K562 (cell line): ENCODE data around the gene UBE2I. TPM values are rescaled to one million over a fixed set of nuclear protein-coding genes. Genes with fewer than 3 reads are reported as not detected.

Source experiments
- C11orf30 ChIP-seq: fragments of 450-650 bp; IDR thresholded peaks from 2 replicates; pipeline ENCODE4 v1.6.1; 2016; ENCODE audit warnings: low read depth, mild to moderate bottlenecking
- CBX8 ChIP-seq: fragments of 200-600 bp; sonication (generic); IDR thresholded peaks from 2 replicates; pipeline ENCODE4 v1.6.1; 2012; ENCODE audit warnings: borderline replicate concordance, mixed run types, low read depth, mild to moderate bottlenecking, moderate library complexity, mixed read lengths, low read length, control low read depth, inconsistent platforms; ENCODE audit not compliant: poor library complexity, severe bottlenecking; ENCODE audit errors: extremely low read depth
- CEBPG ChIP-seq, 3 experiments: fragments of 200-800 bp in 1 of 3; sonication (Bioruptor generic) in 1 of 3; sonication (generic) in 1 of 3; formaldehyde crosslinking in 1 of 3; IDR thresholded peaks in 2 of 3; conservative IDR thresholded peaks in 1 of 3; 2 replicates each; pipeline versions ENCODE4 v1.6.1 to v1.8.0; 2016 to 2022; ENCODE audit warnings: missing compliant biosample characterization in 2 of 3, missing genetic modification characterization in 2 of 3, mild to moderate bottlenecking in 1 of 3, missing genetic modification reagents in 1 of 3
- FOXK2 ChIP-seq, 2 experiments: fragments of 450-650 bp; IDR thresholded peaks in 1 of 2; conservative IDR thresholded peaks in 1 of 2; 2 replicates each; pipeline ENCODE4 v1.6.1; 2016; ENCODE audit warnings: low read depth in 2 of 2, mild to moderate bottlenecking in 1 of 2
- ILF3 ChIP-seq: fragments of 450-650 bp; IDR thresholded peaks from 2 replicates; pipeline ENCODE4 v1.6.1; 2018; ENCODE audit warnings: antibody characterized with exemption, mild to moderate bottlenecking, moderate library complexity, borderline replicate concordance
- PTRF ChIP-seq: fragments of 450-650 bp; IDR thresholded peaks from 2 replicates; pipeline ENCODE4 v1.6.1; 2016; ENCODE audit warnings: mild to moderate bottlenecking, missing genetic modification characterization, missing compliant biosample characterization
- RBM15 ChIP-seq: fragments of 200-400 bp; formaldehyde crosslinking; IDR thresholded peaks from 2 replicates; pipeline ENCODE4 v1.6.1; 2018; ENCODE audit warnings: mild to moderate bottlenecking, low read length, moderate library complexity; ENCODE audit not compliant: insufficient read depth
- SMARCB1 ChIP-seq: IDR thresholded peaks from 2 replicates; pipeline ENCODE4 v1.6.1; 2011; ENCODE audit warnings: improper control_type of control experiment, low read depth; ENCODE audit not compliant: insufficient read length
- ZNF217 ChIP-seq: sonication (generic); formaldehyde crosslinking; IDR thresholded peaks from 2 replicates; pipeline ENCODE4 v1.8.0; 2022; ENCODE audit warnings: mild to moderate bottlenecking, missing genetic modification reagents
- polyA plus RNA-seq, 8 experiments: library from polyadenylated mRNA; depleted of rRNA in 4 of 8; stranded (reverse) in 5 of 8; unstranded in 3 of 8; fragments of >200 nt; fragmentation: Nextera tagmentation in 2 of 8; fragmentation: Illumina TruSeq in 1 of 8; extraction: Ambion mirVana in 2 of 8; extraction: Trizol in 1 of 8; gene quantifications; 2 replicates each; pipeline versions ENCODE4 v1.2.1 to v1.2.3, GENCODE V29; 2011 to 2014; ENCODE audit warnings: inconsistent platforms in 1 of 8, missing spikeins in 1 of 8
- total RNA-seq, 7 experiments: library from RNA; depleted of rRNA in 6 of 7; stranded (reverse); fragments of >200 nt in 6 of 7; fragmentation: Illumina TruSeq in 2 of 7; extraction: Trizol in 2 of 7; gene quantifications; 2 replicates each; pipeline versions ENCODE4 v1.2.1 to v1.2.3, GENCODE V29; 2011 to 2021; ENCODE audit warnings: low replicate concordance in 1 of 7
- TF ChIP-seq, protein P1 (sequence below): fragments of 450-650 bp; IDR thresholded peaks from 2 replicates; pipeline ENCODE4 v1.6.1; 2016; ENCODE audit warnings: low read depth, mild to moderate bottlenecking, moderate library complexity
- TF ChIP-seq, protein P2 (sequence below), 2 experiments: fragments of 200-800 bp in 1 of 2; sonication (Bioruptor generic) in 1 of 2; sonication (generic) in 1 of 2; formaldehyde crosslinking in 1 of 2; IDR thresholded peaks in 1 of 2; conservative IDR thresholded peaks in 1 of 2; 2 replicates each; pipeline versions ENCODE4 v1.5.0 to v1.6.1; 2016 to 2020; ENCODE audit warnings: missing compliant biosample characterization in 1 of 2, missing genetic modification characterization in 1 of 2, missing genetic modification reagents in 1 of 2
- TF ChIP-seq, protein P3 (sequence below), 2 experiments: fragments of 450-650 bp in 1 of 2; sonication (generic) in 1 of 2; formaldehyde crosslinking in 1 of 2; IDR thresholded peaks in 1 of 2; conservative IDR thresholded peaks in 1 of 2; 2 replicates each; pipeline versions ENCODE4 v1.6.1 to v1.8.1; 2016 to 2023; ENCODE audit warnings: mild to moderate bottlenecking in 2 of 2, moderate library complexity in 2 of 2, inconsistent platforms in 1 of 2, missing genetic modification reagents in 1 of 2
- TF ChIP-seq, protein P4 (sequence below): fragments of 150-350 bp; IDR thresholded peaks from 2 replicates; pipeline ENCODE4 v1.6.1; 2014; ENCODE audit warnings: low read depth, mild to moderate bottlenecking, low read length, borderline replicate concordance
- TF ChIP-seq, protein P5 (sequence below): sonication (generic); formaldehyde crosslinking; IDR thresholded peaks from 2 replicates; pipeline ENCODE4 v1.9.0; 2022; ENCODE audit warnings: mild to moderate bottlenecking, missing genetic modification reagents

The UBE2I gene
- total and polyA plus RNA-seq, 9 of the 15 experiments (the other 6 are each of a cell fraction or from before 2014, with no cell fraction given) = 36.6 to 254 (median 104) TPM

DNA sequence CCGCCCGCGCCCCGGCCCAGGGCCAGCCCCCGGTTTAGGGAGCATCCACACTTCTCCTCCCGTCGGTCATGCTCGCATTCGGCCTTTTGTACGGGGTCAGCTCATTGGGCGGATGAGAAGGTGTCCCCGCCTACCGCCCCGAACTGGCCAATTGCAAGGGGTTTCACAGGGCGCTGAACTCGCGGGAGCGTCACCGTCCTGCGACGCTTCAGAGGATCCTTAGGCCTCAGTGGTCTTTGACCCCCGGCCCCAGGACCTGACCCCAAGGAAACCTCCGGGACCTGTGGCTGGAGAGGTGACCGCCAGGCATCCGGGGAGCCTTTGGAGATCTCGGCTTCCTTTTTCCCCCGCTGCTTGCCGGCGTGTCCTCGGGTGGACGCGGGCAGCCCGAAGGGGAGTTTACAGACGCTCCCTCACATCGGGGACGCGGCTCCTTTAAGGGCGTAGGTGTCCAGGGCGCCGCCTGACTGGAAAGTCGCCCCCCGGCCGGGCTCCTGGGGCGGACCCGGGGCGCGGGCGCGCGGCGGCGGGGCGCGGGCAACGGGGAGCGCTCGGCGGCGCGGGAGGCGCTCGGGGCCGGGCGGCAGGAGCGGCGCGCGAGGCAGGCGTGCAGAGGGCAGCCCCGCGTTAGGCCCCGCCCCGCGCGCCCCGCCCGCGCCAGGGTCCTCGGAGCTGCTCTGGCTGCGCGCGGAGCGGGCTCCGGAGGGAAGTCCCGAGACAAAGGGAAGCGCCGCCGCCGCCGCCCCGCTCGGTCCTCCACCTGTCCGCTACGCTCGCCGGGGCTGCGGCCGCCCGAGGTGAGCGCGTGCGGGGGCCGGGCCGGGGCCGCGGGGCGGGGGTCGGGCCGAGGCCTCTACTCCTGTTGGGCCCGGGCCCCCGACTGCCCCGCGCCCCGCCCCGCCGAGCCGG lies at the start of gene UBE2I (continued):
- TF ChIP-seq C11orf30 = peak; percentile 84
- TF ChIP-seq, protein P1, sequence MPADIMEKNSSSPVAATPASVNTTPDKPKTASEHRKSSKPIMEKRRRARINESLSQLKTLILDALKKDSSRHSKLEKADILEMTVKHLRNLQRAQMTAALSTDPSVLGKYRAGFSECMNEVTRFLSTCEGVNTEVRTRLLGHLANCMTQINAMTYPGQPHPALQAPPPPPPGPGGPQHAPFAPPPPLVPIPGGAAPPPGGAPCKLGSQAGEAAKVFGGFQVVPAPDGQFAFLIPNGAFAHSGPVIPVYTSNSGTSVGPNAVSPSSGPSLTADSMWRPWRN = peak; percentile 64
- TF ChIP-seq PTRF (tag) = no peak
- TF ChIP-seq CBX8 = no peak
- TF ChIP-seq, protein P2, sequence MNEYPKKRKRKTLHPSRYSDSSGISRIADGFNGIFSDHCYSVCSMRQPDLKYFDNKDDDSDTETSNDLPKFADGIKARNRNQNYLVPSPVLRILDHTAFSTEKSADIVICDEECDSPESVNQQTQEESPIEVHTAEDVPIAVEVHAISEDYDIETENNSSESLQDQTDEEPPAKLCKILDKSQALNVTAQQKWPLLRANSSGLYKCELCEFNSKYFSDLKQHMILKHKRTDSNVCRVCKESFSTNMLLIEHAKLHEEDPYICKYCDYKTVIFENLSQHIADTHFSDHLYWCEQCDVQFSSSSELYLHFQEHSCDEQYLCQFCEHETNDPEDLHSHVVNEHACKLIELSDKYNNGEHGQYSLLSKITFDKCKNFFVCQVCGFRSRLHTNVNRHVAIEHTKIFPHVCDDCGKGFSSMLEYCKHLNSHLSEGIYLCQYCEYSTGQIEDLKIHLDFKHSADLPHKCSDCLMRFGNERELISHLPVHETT (CRISPR knock-in tag; conservative IDR thresholded peaks at IDR 0.05 in 1 of 2, IDR thresholded peaks at IDR 0.05 in 1 of 2) = peak in 1 of 2 experiments; percentile 92; a peak in 2 of 4 replicates
- TF ChIP-seq SMARCB1 = no peak
- TF ChIP-seq, protein P3, sequence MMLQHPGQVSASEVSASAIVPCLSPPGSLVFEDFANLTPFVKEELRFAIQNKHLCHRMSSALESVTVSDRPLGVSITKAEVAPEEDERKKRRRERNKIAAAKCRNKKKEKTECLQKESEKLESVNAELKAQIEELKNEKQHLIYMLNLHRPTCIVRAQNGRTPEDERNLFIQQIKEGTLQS (IDR thresholded peaks at IDR 0.05) = peak; percentile 89
- TF ChIP-seq, protein P3 (CRISPR knock-in tag; conservative IDR thresholded peaks at IDR 0.05) = no peak
- TF ChIP-seq, protein P4, sequence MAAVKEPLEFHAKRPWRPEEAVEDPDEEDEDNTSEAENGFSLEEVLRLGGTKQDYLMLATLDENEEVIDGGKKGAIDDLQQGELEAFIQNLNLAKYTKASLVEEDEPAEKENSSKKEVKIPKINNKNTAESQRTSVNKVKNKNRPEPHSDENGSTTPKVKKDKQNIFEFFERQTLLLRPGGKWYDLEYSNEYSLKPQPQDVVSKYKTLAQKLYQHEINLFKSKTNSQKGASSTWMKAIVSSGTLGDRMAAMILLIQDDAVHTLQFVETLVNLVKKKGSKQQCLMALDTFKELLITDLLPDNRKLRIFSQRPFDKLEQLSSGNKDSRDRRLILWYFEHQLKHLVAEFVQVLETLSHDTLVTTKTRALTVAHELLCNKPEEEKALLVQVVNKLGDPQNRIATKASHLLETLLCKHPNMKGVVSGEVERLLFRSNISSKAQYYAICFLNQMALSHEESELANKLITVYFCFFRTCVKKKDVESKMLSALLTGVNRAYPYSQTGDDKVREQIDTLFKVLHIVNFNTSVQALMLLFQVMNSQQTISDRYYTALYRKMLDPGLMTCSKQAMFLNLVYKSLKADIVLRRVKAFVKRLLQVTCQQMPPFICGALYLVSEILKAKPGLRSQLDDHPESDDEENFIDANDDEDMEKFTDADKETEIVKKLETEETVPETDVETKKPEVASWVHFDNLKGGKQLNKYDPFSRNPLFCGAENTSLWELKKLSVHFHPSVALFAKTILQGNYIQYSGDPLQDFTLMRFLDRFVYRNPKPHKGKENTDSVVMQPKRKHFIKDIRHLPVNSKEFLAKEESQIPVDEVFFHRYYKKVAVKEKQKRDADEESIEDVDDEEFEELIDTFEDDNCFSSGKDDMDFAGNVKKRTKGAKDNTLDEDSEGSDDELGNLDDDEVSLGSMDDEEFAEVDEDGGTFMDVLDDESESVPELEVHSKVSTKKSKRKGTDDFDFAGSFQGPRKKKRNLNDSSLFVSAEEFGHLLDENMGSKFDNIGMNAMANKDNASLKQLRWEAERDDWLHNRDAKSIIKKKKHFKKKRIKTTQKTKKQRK = no peak
- no peak; the same call in 1 of the 2 replicates for TF ChIP-seq CEBPG (CRISPR knock-in tag; IDR thresholded peaks at IDR 0.05)
- no peak for TF ChIP-seq CEBPG (tag; conservative IDR thresholded peaks at IDR 0.05 in 1 of 2, IDR thresholded peaks at IDR 0.05 in 1 of 2)
- no peak for TF ChIP-seq ZNF217 (CRISPR knock-in tag)
- TF ChIP-seq, protein P5, sequence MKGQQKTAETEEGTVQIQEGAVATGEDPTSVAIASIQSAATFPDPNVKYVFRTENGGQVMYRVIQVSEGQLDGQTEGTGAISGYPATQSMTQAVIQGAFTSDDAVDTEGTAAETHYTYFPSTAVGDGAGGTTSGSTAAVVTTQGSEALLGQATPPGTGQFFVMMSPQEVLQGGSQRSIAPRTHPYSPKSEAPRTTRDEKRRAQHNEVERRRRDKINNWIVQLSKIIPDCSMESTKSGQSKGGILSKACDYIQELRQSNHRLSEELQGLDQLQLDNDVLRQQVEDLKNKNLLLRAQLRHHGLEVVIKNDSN (CRISPR knock-in tag) = no peak
- no peak for TF ChIP-seq RBM15
- no peak for TF ChIP-seq ILF3
- TF ChIP-seq FOXK2 (conservative IDR thresholded peaks at IDR 0.05 in 1 of 2, IDR thresholded peaks at IDR 0.05 in 1 of 2; ENCODE audit: low read depth in 2 of 2) = peak; percentile 77 to 84; a peak in 3 of 4 replicates
